ENCODE measurements around the gene B3GNT2.

DNA sequence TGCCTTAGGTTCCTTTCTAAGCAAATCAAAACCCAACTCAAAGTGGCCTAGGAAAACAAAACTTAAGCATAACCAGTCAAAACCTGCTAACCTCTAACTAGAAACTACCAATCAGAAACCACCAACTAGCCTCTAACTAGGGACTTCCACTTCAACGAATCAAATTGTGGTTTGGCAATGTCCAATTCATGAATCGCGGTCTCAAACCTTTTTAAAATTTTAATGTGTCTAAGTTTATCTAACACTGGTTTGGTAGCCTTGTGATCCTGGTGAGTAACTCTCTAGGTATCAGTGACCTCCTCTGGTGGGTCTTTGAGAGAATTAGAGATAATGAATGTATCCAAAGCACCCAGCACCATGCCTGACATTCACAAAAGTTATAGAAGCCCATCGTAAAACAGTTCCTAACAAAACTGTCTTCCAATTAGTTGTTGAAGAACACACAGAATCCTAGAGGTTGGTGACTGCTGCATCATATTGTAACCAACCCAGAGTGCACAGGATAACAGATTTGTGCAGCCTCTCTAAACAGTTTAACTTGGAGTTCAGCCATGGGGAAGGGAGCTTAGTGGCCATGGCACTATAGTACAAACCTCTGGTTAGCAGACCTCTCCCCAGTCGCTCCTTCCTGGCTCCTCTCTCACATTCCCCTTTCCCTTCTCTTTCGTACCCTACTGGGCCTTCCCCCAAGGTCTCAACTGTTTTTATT, 45.2 kb upstream of the B3GNT2 start:
- TF ChIP-seq, protein P1, sequence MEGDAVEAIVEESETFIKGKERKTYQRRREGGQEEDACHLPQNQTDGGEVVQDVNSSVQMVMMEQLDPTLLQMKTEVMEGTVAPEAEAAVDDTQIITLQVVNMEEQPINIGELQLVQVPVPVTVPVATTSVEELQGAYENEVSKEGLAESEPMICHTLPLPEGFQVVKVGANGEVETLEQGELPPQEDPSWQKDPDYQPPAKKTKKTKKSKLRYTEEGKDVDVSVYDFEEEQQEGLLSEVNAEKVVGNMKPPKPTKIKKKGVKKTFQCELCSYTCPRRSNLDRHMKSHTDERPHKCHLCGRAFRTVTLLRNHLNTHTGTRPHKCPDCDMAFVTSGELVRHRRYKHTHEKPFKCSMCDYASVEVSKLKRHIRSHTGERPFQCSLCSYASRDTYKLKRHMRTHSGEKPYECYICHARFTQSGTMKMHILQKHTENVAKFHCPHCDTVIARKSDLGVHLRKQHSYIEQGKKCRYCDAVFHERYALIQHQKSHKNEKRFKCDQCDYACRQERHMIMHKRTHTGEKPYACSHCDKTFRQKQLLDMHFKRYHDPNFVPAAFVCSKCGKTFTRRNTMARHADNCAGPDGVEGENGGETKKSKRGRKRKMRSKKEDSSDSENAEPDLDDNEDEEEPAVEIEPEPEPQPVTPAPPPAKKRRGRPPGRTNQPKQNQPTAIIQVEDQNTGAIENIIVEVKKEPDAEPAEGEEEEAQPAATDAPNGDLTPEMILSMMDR (conservative IDR thresholded peaks at IDR 0.05; ENCODE audit: low read depth in 2 of 2), result no peak
- TF ChIP-seq, protein P2, sequence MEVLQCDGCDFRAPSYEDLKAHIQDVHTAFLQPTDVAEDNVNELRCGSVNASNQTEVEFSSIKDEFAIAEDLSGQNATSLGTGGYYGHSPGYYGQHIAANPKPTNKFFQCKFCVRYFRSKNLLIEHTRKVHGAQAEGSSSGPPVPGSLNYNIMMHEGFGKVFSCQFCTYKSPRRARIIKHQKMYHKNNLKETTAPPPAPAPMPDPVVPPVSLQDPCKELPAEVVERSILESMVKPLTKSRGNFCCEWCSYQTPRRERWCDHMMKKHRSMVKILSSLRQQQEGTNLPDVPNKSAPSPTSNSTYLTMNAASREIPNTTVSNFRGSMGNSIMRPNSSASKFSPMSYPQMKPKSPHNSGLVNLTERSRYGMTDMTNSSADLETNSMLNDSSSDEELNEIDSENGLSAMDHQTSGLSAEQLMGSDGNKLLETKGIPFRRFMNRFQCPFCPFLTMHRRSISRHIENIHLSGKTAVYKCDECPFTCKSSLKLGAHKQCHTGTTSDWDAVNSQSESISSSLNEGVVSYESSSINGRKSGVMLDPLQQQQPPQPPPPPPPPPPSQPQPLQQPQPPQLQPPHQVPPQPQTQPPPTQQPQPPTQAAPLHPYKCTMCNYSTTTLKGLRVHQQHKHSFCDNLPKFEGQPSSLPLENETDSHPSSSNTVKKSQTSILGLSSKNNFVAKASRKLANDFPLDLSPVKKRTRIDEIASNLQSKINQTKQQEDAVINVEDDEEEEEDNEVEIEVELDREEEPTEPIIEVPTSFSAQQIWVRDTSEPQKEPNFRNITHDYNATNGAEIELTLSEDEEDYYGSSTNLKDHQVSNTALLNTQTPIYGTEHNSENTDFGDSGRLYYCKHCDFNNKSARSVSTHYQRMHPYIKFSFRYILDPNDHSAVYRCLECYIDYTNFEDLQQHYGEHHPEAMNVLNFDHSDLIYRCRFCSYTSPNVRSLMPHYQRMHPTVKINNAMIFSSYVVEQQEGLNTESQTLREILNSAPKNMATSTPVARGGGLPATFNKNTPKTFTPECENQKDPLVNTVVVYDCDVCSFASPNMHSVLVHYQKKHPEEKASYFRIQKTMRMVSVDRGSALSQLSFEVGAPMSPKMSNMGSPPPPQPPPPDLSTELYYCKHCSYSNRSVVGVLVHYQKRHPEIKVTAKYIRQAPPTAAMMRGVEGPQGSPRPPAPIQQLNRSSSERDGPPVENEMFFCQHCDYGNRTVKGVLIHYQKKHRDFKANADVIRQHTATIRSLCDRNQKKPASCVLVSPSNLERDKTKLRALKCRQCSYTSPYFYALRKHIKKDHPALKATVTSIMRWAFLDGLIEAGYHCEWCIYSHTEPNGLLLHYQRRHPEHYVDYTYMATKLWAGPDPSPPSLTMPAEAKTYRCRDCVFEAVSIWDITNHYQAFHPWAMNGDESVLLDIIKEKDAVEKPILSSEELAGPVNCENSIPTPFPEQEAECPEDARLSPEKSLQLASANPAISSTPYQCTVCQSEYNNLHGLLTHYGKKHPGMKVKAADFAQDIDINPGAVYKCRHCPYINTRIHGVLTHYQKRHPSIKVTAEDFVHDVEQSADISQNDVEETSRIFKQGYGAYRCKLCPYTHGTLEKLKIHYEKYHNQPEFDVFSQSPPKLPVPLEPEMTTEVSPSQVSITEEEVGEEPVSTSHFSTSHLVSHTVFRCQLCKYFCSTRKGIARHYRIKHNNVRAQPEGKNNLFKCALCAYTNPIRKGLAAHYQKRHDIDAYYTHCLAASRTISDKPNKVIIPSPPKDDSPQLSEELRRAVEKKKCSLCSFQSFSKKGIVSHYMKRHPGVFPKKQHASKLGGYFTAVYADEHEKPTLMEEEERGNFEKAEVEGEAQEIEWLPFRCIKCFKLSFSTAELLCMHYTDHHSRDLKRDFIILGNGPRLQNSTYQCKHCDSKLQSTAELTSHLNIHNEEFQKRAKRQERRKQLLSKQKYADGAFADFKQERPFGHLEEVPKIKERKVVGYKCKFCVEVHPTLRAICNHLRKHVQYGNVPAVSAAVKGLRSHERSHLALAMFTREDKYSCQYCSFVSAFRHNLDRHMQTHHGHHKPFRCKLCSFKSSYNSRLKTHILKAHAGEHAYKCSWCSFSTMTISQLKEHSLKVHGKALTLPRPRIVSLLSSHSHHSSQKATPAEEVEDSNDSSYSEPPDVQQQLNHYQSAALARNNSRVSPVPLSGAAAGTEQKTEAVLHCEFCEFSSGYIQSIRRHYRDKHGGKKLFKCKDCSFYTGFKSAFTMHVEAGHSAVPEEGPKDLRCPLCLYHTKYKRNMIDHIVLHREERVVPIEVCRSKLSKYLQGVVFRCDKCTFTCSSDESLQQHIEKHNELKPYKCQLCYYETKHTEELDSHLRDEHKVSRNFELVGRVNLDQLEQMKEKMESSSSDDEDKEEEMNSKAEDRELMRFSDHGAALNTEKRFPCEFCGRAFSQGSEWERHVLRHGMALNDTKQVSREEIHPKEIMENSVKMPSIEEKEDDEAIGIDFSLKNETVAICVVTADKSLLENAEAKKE (CRISPR knock-in tag; IDR thresholded peaks at IDR 0.05), result no peak
- TF ChIP-seq, protein P3, sequence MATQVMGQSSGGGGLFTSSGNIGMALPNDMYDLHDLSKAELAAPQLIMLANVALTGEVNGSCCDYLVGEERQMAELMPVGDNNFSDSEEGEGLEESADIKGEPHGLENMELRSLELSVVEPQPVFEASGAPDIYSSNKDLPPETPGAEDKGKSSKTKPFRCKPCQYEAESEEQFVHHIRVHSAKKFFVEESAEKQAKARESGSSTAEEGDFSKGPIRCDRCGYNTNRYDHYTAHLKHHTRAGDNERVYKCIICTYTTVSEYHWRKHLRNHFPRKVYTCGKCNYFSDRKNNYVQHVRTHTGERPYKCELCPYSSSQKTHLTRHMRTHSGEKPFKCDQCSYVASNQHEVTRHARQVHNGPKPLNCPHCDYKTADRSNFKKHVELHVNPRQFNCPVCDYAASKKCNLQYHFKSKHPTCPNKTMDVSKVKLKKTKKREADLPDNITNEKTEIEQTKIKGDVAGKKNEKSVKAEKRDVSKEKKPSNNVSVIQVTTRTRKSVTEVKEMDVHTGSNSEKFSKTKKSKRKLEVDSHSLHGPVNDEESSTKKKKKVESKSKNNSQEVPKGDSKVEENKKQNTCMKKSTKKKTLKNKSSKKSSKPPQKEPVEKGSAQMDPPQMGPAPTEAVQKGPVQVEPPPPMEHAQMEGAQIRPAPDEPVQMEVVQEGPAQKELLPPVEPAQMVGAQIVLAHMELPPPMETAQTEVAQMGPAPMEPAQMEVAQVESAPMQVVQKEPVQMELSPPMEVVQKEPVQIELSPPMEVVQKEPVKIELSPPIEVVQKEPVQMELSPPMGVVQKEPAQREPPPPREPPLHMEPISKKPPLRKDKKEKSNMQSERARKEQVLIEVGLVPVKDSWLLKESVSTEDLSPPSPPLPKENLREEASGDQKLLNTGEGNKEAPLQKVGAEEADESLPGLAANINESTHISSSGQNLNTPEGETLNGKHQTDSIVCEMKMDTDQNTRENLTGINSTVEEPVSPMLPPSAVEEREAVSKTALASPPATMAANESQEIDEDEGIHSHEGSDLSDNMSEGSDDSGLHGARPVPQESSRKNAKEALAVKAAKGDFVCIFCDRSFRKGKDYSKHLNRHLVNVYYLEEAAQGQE (IDR thresholded peaks at IDR 0.05; ENCODE audit: unreplicated experiment), result no peak
- TF ChIP-seq EZH2phosphoT487 (IDR thresholded peaks at IDR 0.05; ENCODE audit: unreplicated experiment) (no peak), JUNB (IDR thresholded peaks at IDR 0.05; ENCODE audit: unreplicated experiment) (no peak), ZNF114 (CRISPR knock-in tag; IDR thresholded peaks at IDR 0.05) (no peak), EZH2 (IDR thresholded peaks at IDR 0.05; ENCODE audit: low read depth, unreplicated experiment) (no peak), ZNF331 (CRISPR knock-in tag; IDR thresholded peaks at IDR 0.05; ENCODE audit: low read depth) (no peak), CREB1 (CRISPR knock-in tag; IDR thresholded peaks at IDR 0.05; ENCODE audit: low read depth) (no peak), POLR2AphosphoS5 (IDR thresholded peaks at IDR 0.05; ENCODE audit: low read depth) (no peak)
